GM23338 (cell line): ENCODE measurements around the gene GRB14.

ENCODE experiments used
- CREB1 ChIP-seq: fragments of 250-450 bp; sonication (Bioruptor Pico); IDR thresholded peaks from 2 replicates; pipeline ENCODE4 v1.5.0; 2020; ENCODE audit warnings: low read depth, mild to moderate bottlenecking, moderate library complexity
- EZH2 ChIP-seq: fragments of 200-600 bp; sonication (generic); IDR thresholded peaks from one replicate; pipeline ENCODE4 v1.8.0; 2017; ENCODE audit warnings: antibody characterized with exemption, mild to moderate bottlenecking, low read depth; ENCODE audit not compliant: unreplicated experiment
- EZH2phosphoT487 ChIP-seq: fragments of 200-600 bp; sonication (generic); IDR thresholded peaks from one replicate; pipeline ENCODE4 v1.8.1; 2018; ENCODE audit warnings: antibody characterized with exemption; ENCODE audit not compliant: unreplicated experiment
- JUNB ChIP-seq: IDR thresholded peaks from one replicate; pipeline ENCODE4 v1.6.1; 2016; ENCODE audit warnings: antibody characterized with exemption; ENCODE audit not compliant: unreplicated experiment
- POLR2AphosphoS5 ChIP-seq: IDR thresholded peaks from 2 replicates; pipeline ENCODE4 v1.6.1; 2016; ENCODE audit warnings: antibody characterized with exemption, low read depth
- ZNF114 ChIP-seq: fragments of 250-450 bp; sonication (Bioruptor Pico); IDR thresholded peaks from 2 replicates; pipeline ENCODE4 v1.5.0; 2020; ENCODE audit warnings: mild to moderate bottlenecking, moderate library complexity
- ZNF331 ChIP-seq: fragments of 250-450 bp; sonication (Bioruptor Pico); IDR thresholded peaks from 2 replicates; pipeline ENCODE4 v1.5.0; 2020; ENCODE audit warnings: low read depth, mild to moderate bottlenecking, moderate library complexity
- TF ChIP-seq, protein P1 (sequence below), 2 experiments: fragments of 200-600 bp in 1 of 2; sonication (generic) in 1 of 2; conservative IDR thresholded peaks; 2 replicates each; pipeline versions ENCODE4 v1.5.1 to v1.6.1; 2016 to 2017; ENCODE audit warnings: antibody characterized with exemption in 2 of 2, low read depth in 2 of 2, mild to moderate bottlenecking in 2 of 2, moderate library complexity in 1 of 2
- TF ChIP-seq, protein P2 (sequence below): IDR thresholded peaks from one replicate; pipeline ENCODE4 v1.6.1; 2018; ENCODE audit warnings: antibody characterized with exemption; ENCODE audit not compliant: unreplicated experiment
- TF ChIP-seq, protein P3 (sequence below): IDR thresholded peaks from 2 replicates; pipeline ENCODE4 v1.6.1; 2016; ENCODE audit warnings: antibody characterized with exemption

DNA sequence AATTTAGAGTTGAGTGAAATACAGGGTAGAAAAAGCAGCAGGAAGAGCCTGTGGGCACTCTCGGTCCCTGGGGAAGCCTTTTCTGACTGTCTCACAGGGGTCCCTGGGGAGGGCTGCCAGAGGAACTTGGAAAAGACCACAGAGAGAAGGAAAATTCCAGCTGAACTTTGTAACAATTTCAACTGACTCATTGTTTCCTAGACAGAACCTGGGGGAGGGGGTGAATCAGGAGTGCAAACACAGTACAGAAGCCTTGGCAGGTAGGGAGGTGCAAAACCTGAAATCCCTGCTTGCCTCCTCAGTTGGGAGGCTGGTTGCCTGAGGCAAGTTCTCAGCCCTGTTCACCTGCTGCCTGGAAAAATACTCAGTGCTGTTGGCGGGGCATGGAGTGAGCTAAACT is 106.8 kb downstream of the GRB14 start:
- TF ChIP-seq, protein P1, sequence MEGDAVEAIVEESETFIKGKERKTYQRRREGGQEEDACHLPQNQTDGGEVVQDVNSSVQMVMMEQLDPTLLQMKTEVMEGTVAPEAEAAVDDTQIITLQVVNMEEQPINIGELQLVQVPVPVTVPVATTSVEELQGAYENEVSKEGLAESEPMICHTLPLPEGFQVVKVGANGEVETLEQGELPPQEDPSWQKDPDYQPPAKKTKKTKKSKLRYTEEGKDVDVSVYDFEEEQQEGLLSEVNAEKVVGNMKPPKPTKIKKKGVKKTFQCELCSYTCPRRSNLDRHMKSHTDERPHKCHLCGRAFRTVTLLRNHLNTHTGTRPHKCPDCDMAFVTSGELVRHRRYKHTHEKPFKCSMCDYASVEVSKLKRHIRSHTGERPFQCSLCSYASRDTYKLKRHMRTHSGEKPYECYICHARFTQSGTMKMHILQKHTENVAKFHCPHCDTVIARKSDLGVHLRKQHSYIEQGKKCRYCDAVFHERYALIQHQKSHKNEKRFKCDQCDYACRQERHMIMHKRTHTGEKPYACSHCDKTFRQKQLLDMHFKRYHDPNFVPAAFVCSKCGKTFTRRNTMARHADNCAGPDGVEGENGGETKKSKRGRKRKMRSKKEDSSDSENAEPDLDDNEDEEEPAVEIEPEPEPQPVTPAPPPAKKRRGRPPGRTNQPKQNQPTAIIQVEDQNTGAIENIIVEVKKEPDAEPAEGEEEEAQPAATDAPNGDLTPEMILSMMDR (conservative IDR thresholded peaks at IDR 0.05; ENCODE audit: low read depth in 2 of 2), result no peak
- no peak for TF ChIP-seq POLR2AphosphoS5
- TF ChIP-seq CREB1 (CRISPR knock-in tag), result no peak
- no peak for TF ChIP-seq JUNB
- TF ChIP-seq EZH2phosphoT487, result no peak
- TF ChIP-seq, protein P2, sequence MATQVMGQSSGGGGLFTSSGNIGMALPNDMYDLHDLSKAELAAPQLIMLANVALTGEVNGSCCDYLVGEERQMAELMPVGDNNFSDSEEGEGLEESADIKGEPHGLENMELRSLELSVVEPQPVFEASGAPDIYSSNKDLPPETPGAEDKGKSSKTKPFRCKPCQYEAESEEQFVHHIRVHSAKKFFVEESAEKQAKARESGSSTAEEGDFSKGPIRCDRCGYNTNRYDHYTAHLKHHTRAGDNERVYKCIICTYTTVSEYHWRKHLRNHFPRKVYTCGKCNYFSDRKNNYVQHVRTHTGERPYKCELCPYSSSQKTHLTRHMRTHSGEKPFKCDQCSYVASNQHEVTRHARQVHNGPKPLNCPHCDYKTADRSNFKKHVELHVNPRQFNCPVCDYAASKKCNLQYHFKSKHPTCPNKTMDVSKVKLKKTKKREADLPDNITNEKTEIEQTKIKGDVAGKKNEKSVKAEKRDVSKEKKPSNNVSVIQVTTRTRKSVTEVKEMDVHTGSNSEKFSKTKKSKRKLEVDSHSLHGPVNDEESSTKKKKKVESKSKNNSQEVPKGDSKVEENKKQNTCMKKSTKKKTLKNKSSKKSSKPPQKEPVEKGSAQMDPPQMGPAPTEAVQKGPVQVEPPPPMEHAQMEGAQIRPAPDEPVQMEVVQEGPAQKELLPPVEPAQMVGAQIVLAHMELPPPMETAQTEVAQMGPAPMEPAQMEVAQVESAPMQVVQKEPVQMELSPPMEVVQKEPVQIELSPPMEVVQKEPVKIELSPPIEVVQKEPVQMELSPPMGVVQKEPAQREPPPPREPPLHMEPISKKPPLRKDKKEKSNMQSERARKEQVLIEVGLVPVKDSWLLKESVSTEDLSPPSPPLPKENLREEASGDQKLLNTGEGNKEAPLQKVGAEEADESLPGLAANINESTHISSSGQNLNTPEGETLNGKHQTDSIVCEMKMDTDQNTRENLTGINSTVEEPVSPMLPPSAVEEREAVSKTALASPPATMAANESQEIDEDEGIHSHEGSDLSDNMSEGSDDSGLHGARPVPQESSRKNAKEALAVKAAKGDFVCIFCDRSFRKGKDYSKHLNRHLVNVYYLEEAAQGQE, result no peak
- TF ChIP-seq, protein P3, sequence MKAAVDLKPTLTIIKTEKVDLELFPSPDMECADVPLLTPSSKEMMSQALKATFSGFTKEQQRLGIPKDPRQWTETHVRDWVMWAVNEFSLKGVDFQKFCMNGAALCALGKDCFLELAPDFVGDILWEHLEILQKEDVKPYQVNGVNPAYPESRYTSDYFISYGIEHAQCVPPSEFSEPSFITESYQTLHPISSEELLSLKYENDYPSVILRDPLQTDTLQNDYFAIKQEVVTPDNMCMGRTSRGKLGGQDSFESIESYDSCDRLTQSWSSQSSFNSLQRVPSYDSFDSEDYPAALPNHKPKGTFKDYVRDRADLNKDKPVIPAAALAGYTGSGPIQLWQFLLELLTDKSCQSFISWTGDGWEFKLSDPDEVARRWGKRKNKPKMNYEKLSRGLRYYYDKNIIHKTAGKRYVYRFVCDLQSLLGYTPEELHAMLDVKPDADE, result no peak
- TF ChIP-seq EZH2, result no peak
- TF ChIP-seq ZNF331, result no peak
- TF ChIP-seq ZNF114, result no peak
